H1 (cell line): Measurements from ENCODE around the gene IFT27. TPM values are rescaled to one million over a fixed set of nuclear protein-coding genes. Genes with fewer than 3 reads are reported as not detected.

Experiments
- CTCF ChIA-PET: fragments of 300-600 bp; sonication (Branson Sonifier 250); formaldehyde crosslinking; loops from one replicate; lab custom pipeline; 2021; ENCODE audit not compliant: partially characterized antibody; lab: Charles Lee
- POLR2A ChIA-PET: fragments of 300-600 bp; sonication (Branson Sonifier 250); formaldehyde crosslinking; loops from one replicate; lab custom pipeline; 2021; ENCODE audit warnings: inconsistent platforms; ENCODE audit not compliant: partially characterized antibody; lab: Charles Lee
- DNase-seq, 2 experiments: peaks; one replicate each; pipeline versions ENCODE4 v3.0.0 to v3.0.0-alpha.2; 2010 to 2022; ENCODE audit warnings: low spot score in 2 of 2, low read depth in 1 of 2, mixed read lengths in 1 of 2
- FAIRE-seq: peaks from 2 replicates; lab custom pipeline; 2011; peaks lifted over from hg19 to GRCh38; lab: Jason Lieb, UNC
- H2AFZ ChIP-seq: 2 replicates; pipeline ENCODE4 v1.8.1; 2012; ENCODE audit warnings: low read length, inconsistent platforms
- H2AK5ac ChIP-seq: 2 replicates; pipeline ENCODE4 v1.6.1; 2013; ENCODE audit warnings: low read depth, low read length
- H2BK120ac ChIP-seq: replicated peaks from 2 replicates; pipeline ENCODE3; 2013; ENCODE audit warnings: low read depth, low read length, inconsistent platforms
- H2BK12ac ChIP-seq: 2 replicates; pipeline ENCODE4 v1.6.1; 2013; ENCODE audit warnings: low read depth, low read length
- H2BK15ac ChIP-seq: 2 replicates; pipeline ENCODE4 v1.6.1; 2013; ENCODE audit warnings: low read length
- H2BK20ac ChIP-seq: 2 replicates; pipeline ENCODE4 v1.6.1; 2013; ENCODE audit warnings: low read length
- H2BK5ac ChIP-seq: 2 replicates; pipeline ENCODE4 v1.6.1; 2013; ENCODE audit warnings: low read depth, low read length
- H3K14ac ChIP-seq: 2 replicates; pipeline ENCODE4 v1.6.1; 2013; ENCODE audit warnings: inconsistent platforms; ENCODE audit not compliant: insufficient read length
- H3K18ac ChIP-seq: 2 replicates; pipeline ENCODE4 v1.6.1; 2013; ENCODE audit warnings: low read length; ENCODE audit errors: extremely low read depth
- H3K23ac ChIP-seq: 2 replicates; pipeline ENCODE4 v1.6.1; 2013; ENCODE audit warnings: inconsistent platforms; ENCODE audit not compliant: insufficient read length
- H3K23me2 ChIP-seq: 2 replicates; pipeline ENCODE4 v1.6.1; 2013; ENCODE audit warnings: low read depth, low read length
- H3K27ac ChIP-seq: 2 replicates; pipeline ENCODE4 v1.6.1; 2011; ENCODE audit warnings: low read depth, low read length, inconsistent platforms
- H3K27me3 ChIP-seq, 4 experiments: replicated peaks in 1 of 4; 1 replicate in 1 of 4; 2 replicates in 3 of 4; pipeline versions ENCODE4 v1.6.1 to v1.8.1; 2011 to 2013; ENCODE audit warnings: low read length in 3 of 4, mild to moderate bottlenecking in 3 of 4, inconsistent platforms in 2 of 4, mixed read lengths in 2 of 4, moderate library complexity in 1 of 4; ENCODE audit not compliant: control insufficient read depth in 3 of 4, insufficient read depth in 3 of 4; ENCODE audit errors: extremely low read depth in 1 of 4
- H3K36me3 ChIP-seq, 4 experiments: 2 replicates each; pipeline versions ENCODE4 v1.6.1 to v1.8.1; 2011 to 2013; ENCODE audit warnings: mild to moderate bottlenecking in 4 of 4, low read length in 3 of 4, moderate library complexity in 2 of 4, control low read depth in 1 of 4, inconsistent platforms in 1 of 4; ENCODE audit not compliant: insufficient read depth in 4 of 4, control insufficient read depth in 2 of 4
- H3K4ac ChIP-seq: replicated peaks from 2 replicates; pipeline ENCODE3; 2013; ENCODE audit warnings: low read length, low read depth, mixed read lengths, inconsistent platforms; ENCODE audit not compliant: insufficient read length
- H3K4me1 ChIP-seq, 4 experiments: replicated peaks in 1 of 4; 1 replicate in 1 of 4; 2 replicates in 3 of 4; pipeline versions ENCODE4 v1.6.1 to v1.8.1; 2011 to 2013; ENCODE audit warnings: low read length in 3 of 4, inconsistent platforms in 2 of 4, mixed read lengths in 1 of 4; ENCODE audit not compliant: insufficient read depth in 4 of 4, control insufficient read depth in 3 of 4
- H3K4me2 ChIP-seq, 2 experiments: 2 replicates each; pipeline versions ENCODE4 v1.6.1 to v1.8.1; 2011 to 2013; ENCODE audit warnings: low read depth in 2 of 2, low read length in 2 of 2, control low read depth in 1 of 2, inconsistent platforms in 1 of 2, mild to moderate bottlenecking in 1 of 2; ENCODE audit not compliant: insufficient read depth in 1 of 2
- H3K4me3 ChIP-seq, 4 experiments: fragments of 200-600, 300-600 bp in 1 of 4; sonication (generic), shearing (Covaris generic), sonication (Bioruptor Twin) in 1 of 4; 2 replicates each; pipeline versions ENCODE4 v1.5.1 to v1.8.1; 2011 to 2016; ENCODE audit warnings: low read length in 4 of 4, low read depth in 3 of 4, control low read depth in 2 of 4, inconsistent platforms in 2 of 4, mild to moderate bottlenecking in 2 of 4, mixed read lengths in 1 of 4, moderate library complexity in 1 of 4; ENCODE audit not compliant: insufficient read depth in 2 of 4; ENCODE audit errors: extremely low read depth in 1 of 4
- H3K56ac ChIP-seq: replicated peaks from 2 replicates; pipeline ENCODE3; 2013; ENCODE audit warnings: low read depth, mild to moderate bottlenecking, mixed read lengths, low read length, inconsistent platforms; ENCODE audit not compliant: insufficient read length
- H3K79me1 ChIP-seq: 2 replicates; pipeline ENCODE4 v1.6.1; 2013; ENCODE audit warnings: low read depth, low read length, control low read depth
- H3K79me2 ChIP-seq, 2 experiments: 2 replicates each; pipeline versions ENCODE4 v1.6.1 to v1.8.1; 2012 to 2013; ENCODE audit warnings: low read length in 2 of 2, mild to moderate bottlenecking in 2 of 2, inconsistent platforms in 1 of 2; ENCODE audit not compliant: insufficient read depth in 2 of 2, control insufficient read depth in 1 of 2
- H3K9ac ChIP-seq, 4 experiments: replicated peaks in 1 of 4; 1 replicate in 1 of 4; 2 replicates in 3 of 4; pipeline versions ENCODE4 v1.6.1 to v1.8.1; 2011 to 2013; ENCODE audit warnings: low read depth in 3 of 4, low read length in 3 of 4, control low read depth in 2 of 4, mild to moderate bottlenecking in 2 of 4, moderate library complexity in 2 of 4, inconsistent platforms in 1 of 4; ENCODE audit errors: extremely low read depth in 1 of 4
- H3K9me3 ChIP-seq, 2 experiments: 2 replicates each; pipeline versions ENCODE4 v1.6.1 to v1.8.1; 2012 to 2013; ENCODE audit warnings: mild to moderate bottlenecking in 2 of 2, moderate library complexity in 2 of 2, control low read depth in 1 of 2, inconsistent platforms in 1 of 2, low read depth in 1 of 2, low read length in 1 of 2, mixed read lengths in 1 of 2; ENCODE audit not compliant: insufficient read depth in 2 of 2
- H4K20me1 ChIP-seq, 2 experiments: replicated peaks in 1 of 2; 2 replicates each; pipeline versions ENCODE3 to v1.8.1; 2011 to 2013; ENCODE audit warnings: inconsistent platforms in 2 of 2, low read length in 2 of 2, mild to moderate bottlenecking in 1 of 2; ENCODE audit not compliant: insufficient read depth in 2 of 2, control insufficient read depth in 1 of 2
- H4K5ac ChIP-seq: 2 replicates; pipeline ENCODE4 v1.6.1; 2013; ENCODE audit warnings: low read length, low read depth, mixed read lengths, inconsistent platforms; ENCODE audit not compliant: insufficient read length
- H4K8ac ChIP-seq: 2 replicates; pipeline ENCODE4 v1.8.0; 2013; ENCODE audit warnings: mild to moderate bottlenecking, moderate library complexity, low read length, inconsistent platforms; ENCODE audit not compliant: insufficient read depth; ENCODE audit errors: extremely low read depth
- H4K91ac ChIP-seq: replicated peaks from 2 replicates; pipeline ENCODE3; 2013; ENCODE audit warnings: low read length, mixed read lengths, inconsistent platforms; ENCODE audit not compliant: insufficient read length
- CBX5 ChIP-seq: fragments of 300-800, 300-1000 bp; sonication (generic); IDR thresholded peaks from 2 replicates; pipeline ENCODE4 v1.7.1; 2016; ENCODE audit warnings: antibody characterized with exemption, low read length, low read depth
- E2F6 ChIP-seq: IDR thresholded peaks from 2 replicates; pipeline ENCODE4 v1.6.1; 2012; ENCODE audit warnings: inconsistent platforms
- JUND ChIP-seq: IDR thresholded peaks from 2 replicates; pipeline ENCODE4 v1.6.1; 2011; ENCODE audit warnings: mild to moderate bottlenecking, improper control_type of control experiment, low read length
- YY1 ChIP-seq: IDR thresholded peaks from 2 replicates; pipeline ENCODE4 v1.6.1; 2011; ENCODE audit warnings: low read depth, mild to moderate bottlenecking, low read length
- WGBS, 2 experiments: shearing (Covaris generic) in 1 of 2; methylation state at CpG; one replicate each; pipeline versions ENCODE4 v1.1.6 to v1.1.7; 2013 to 2015; ENCODE audit warnings: low lambda C conversion rate in 2 of 2, mixed read lengths in 2 of 2, inconsistent platforms in 1 of 2, low coverage in 1 of 2, missing lambda C conversion rate in 1 of 2; ENCODE audit not compliant: insufficient replicate concordance in 2 of 2, insufficient coverage in 1 of 2, insufficient read length in 1 of 2; ENCODE audit errors: extremely low coverage in 1 of 2, missing lambda C conversion rate in 1 of 2; 5-methylcytosine and 5-hydroxymethylcytosine counted together
- polyA plus RNA-seq, 7 experiments: library from polyadenylated mRNA; depleted of rRNA in 3 of 7; stranded (reverse) in 5 of 7; unstranded in 2 of 7; fragments of >200 nt in 5 of 7; fragments of 200-250 nt in 2 of 7; gene quantifications; 1 replicate in 5 of 7; 2 replicates in 1 of 7; 4 replicates in 1 of 7; pipeline versions ENCODE4 v1.2.1 to v1.2.3, GENCODE V29; 2011 to 2013; ENCODE audit warnings: missing spikeins in 2 of 7, mixed read lengths in 2 of 7
- total RNA-seq: library from RNA; stranded (reverse); fragmentation: NEBNext Ultra II Directional; extraction: Animal tissue kit (Norgen Biotek cat#: 25700); gene quantifications from 2 replicates; pipeline ENCODE4 v1.2.1, GENCODE V29; 2021

IFT27 gene
- total and polyA plus RNA-seq, 2 of the 8 experiments (the other 6 are each of a cell fraction or from before 2014, with no cell fraction given) = 36.4 to 46.2 TPM

- H2AK5ac ChIP-seq = no peak overlapping the region
- H3K14ac ChIP-seq = no peak overlapping the region
- no peak overlapping the region for H3K4ac ChIP-seq
- no peak overlapping the region for H2BK120ac ChIP-seq
- H2BK15ac ChIP-seq = no peak overlapping the region
- H3K18ac ChIP-seq = no peak overlapping the region
- H3K79me1 ChIP-seq = no peaks in the 10 kb centered on the region; the same call in 1 of the 2 replicates
- no peak overlapping the region for H2BK5ac ChIP-seq
- no peak overlapping the region for H2AFZ ChIP-seq
- no peak overlapping the region for H3K27ac ChIP-seq
- no peak for DNase-seq
- H2BK20ac ChIP-seq = no peak overlapping the region
- H4K8ac ChIP-seq = no peak overlapping the region
- H3K23ac ChIP-seq = no peak overlapping the region
- H3K4me3 ChIP-seq = no peak overlapping the region
- no peaks in the 10 kb centered on the region for H3K4me1 ChIP-seq
- H3K79me2 ChIP-seq = no peaks in the 10 kb centered on the region
- 94% methylated on average over 5 of the region's 5 CpGs; no CpG with 5 or more reads in 1 of the 2 experiments for WGBS, 2 experiments
- H4K5ac ChIP-seq = no peak overlapping the region
- peaks cover 0 to 13% (median 4%) of the 10 kb centered on the region in 4 experiments; a peak in 3 of 8 replicates for H3K36me3 ChIP-seq
- TF ChIP-seq JUND (no peak), CBX5 (no peak), E2F6 (no peak), YY1 (no peak)
- no peak overlapping the region for H3K9ac ChIP-seq
- FAIRE-seq = no peak
- H4K20me1 ChIP-seq = peaks cover 4 to 5% of the 10 kb centered on the region in 2 experiments
- no peaks in the 10 kb centered on the region for H3K9me3 ChIP-seq
- no peak overlapping the region for H4K91ac ChIP-seq
- POLR2A ChIA-PET = interaction anchor here (1.0 kb wide), 1 partner anchor 38 kb away, joined by 3 read pairs; no protein-coding TSS in a partner anchor
- H3K56ac ChIP-seq = no peak overlapping the region
- no peaks in the 10 kb centered on the region for H3K27me3 ChIP-seq
- no peak overlapping the region for H2BK12ac ChIP-seq
- CTCF ChIA-PET = interaction anchor here (0.9 to 4.6 kb wide), 5 partner anchors 8 to 253 kb away, joined by 3 to 39 read pairs (median 3); no protein-coding TSS in a partner anchor
- no peaks in the 10 kb centered on the region for H3K23me2 ChIP-seq
- H3K4me2 ChIP-seq = no peak overlapping the region
These were observed 7.8 kb downstream of the IFT27 start for GRCh38 chr22:36768141-36768540.
